ENCODE results near the gene RNASE8. TPM values are rescaled to one million over a fixed set of nuclear protein-coding genes. Genes with fewer than 3 reads are reported as not detected.

The RNASE8 gene
- total RNA-seq, 1 experiment from 2014 or later, result not detected

DNA sequence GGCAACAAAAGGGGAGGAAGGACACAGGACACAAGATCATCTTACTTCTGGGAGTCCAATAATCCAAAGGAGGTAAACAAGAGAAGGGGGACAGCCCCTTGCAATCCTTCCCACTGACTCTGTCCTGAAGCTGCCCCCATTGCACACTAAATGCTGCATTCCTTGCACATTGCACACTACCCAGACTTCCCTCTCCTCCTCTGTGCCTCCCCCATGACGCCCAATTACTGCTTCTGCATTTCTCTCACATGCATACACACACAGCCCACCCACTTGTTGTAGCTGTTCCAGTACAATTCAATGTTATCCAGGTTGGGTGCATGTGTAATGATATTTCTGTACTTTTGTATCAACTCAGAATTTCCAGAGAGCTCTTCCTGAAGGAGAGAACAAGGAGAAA lies 38.3 kb upstream of the RNASE8 start:
- TF ChIP-seq, protein P1, sequence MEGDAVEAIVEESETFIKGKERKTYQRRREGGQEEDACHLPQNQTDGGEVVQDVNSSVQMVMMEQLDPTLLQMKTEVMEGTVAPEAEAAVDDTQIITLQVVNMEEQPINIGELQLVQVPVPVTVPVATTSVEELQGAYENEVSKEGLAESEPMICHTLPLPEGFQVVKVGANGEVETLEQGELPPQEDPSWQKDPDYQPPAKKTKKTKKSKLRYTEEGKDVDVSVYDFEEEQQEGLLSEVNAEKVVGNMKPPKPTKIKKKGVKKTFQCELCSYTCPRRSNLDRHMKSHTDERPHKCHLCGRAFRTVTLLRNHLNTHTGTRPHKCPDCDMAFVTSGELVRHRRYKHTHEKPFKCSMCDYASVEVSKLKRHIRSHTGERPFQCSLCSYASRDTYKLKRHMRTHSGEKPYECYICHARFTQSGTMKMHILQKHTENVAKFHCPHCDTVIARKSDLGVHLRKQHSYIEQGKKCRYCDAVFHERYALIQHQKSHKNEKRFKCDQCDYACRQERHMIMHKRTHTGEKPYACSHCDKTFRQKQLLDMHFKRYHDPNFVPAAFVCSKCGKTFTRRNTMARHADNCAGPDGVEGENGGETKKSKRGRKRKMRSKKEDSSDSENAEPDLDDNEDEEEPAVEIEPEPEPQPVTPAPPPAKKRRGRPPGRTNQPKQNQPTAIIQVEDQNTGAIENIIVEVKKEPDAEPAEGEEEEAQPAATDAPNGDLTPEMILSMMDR (IDR thresholded peaks at IDR 0.05; ENCODE audit: insufficient read depth in 1 of 2, low read depth in 1 of 2, low read length in 1 of 2, severe bottlenecking in 1 of 2, unreplicated experiment in 1 of 2), result no peak
- H3K27ac Mint-ChIP-seq (ENCODE audit: unreplicated experiment), result no peak overlapping the region
- Histone ChIP-seq H3K4me3 (ENCODE audit: low read depth, low read length) (no peak overlapping the region), H3K36me3 (ENCODE audit: control insufficient read depth, insufficient read depth, low read length) (no peaks in the 10 kb centered on the region), H3K9me3 (no peaks in the 10 kb centered on the region), H3K27me3 (replicated peaks; ENCODE audit: control insufficient read depth, insufficient read depth, low read length) (no peaks in the 10 kb centered on the region), H3K4me1 (peaks cover 6% of the 10 kb centered on the region; the same call in 1 of the 2 replicates)
- intact Hi-C loops (cut with micrococcal nuclease; ENCODE audit: unreplicated experiment), result loop anchor here (5.0 kb wide), 1 partner anchor 38 kb away; the partner anchor contains the start of gene RNASE8
- CTCF ChIA-PET, result no interaction called here
- H3K4me1 Mint-ChIP-seq (ENCODE audit: low read depth, unreplicated experiment), result peaks cover 18% of the 10 kb centered on the region
- no peak overlapping the region for H3K4me3 Mint-ChIP-seq (ENCODE audit: unreplicated experiment)
- DNase-seq, result no peak
- BruUV-seq (replicated peaks), result no TSS peak
- no peaks in the 10 kb centered on the region for H3K27me3 Mint-ChIP-seq (ENCODE audit: insufficient read depth, unreplicated experiment)
- POLR2A ChIA-PET, result no interaction called here
- no peaks in the 10 kb centered on the region for H3K9me3 Mint-ChIP-seq (ENCODE audit: unreplicated experiment)
- H3K36me3 Mint-ChIP-seq (ENCODE audit: insufficient read depth, unreplicated experiment), result peaks cover 7% of the 10 kb centered on the region

DNA sequence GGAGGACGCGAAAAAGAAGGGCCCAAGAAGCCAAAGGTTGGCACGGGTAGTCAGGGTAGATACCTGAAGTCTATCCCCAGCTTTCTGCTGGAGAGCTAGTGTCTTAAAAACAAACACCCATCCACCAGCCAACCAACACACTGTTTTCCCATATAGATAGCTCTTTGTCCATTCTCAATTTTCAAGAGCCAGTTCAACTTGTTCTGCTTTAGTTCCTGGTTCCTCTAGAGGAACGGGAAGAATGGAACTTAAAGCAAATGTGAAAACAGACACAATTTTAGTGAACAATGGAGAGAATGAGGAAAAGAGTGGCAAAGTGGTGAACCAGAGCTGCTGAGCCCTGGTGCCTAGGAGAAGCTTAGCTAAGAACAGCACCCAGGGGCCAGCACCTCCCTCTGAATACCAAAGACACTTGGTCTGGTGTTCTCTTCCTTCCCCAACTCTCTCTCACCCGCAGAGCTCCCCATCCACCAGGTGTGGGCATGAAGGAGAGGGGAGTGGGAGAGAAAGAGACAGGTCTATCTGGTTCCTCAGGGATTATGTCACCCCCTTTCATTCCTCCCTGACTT lies 36.6 kb upstream of the RNASE8 start:
- no peak overlapping the region for H3K27ac Mint-ChIP-seq (ENCODE audit: unreplicated experiment)
- no peaks in the 10 kb centered on the region for H3K27me3 Mint-ChIP-seq (ENCODE audit: insufficient read depth, unreplicated experiment)
- intact Hi-C loops (cut with micrococcal nuclease; ENCODE audit: unreplicated experiment), result no loop called here
- Histone ChIP-seq H3K9me3 (no peaks in the 10 kb centered on the region), H3K27me3 (replicated peaks; ENCODE audit: control insufficient read depth, insufficient read depth, low read length) (no peaks in the 10 kb centered on the region), H3K36me3 (ENCODE audit: control insufficient read depth, insufficient read depth, low read length) (no peaks in the 10 kb centered on the region), H3K4me3 (ENCODE audit: low read depth, low read length) (no peak overlapping the region), H3K4me1 (peaks cover 9% of the 10 kb centered on the region; the same call in 1 of the 2 replicates)
- CTCF ChIA-PET, result no interaction called here
- H3K36me3 Mint-ChIP-seq (ENCODE audit: insufficient read depth, unreplicated experiment), result peaks cover 7% of the 10 kb centered on the region
- H3K4me3 Mint-ChIP-seq (ENCODE audit: unreplicated experiment), result no peak overlapping the region
- TF ChIP-seq, protein P1 (IDR thresholded peaks at IDR 0.05; ENCODE audit: insufficient read depth in 1 of 2, low read depth in 1 of 2, low read length in 1 of 2, severe bottlenecking in 1 of 2, unreplicated experiment in 1 of 2), result no peak
- no TSS peak for BruUV-seq (replicated peaks)
- H3K4me1 Mint-ChIP-seq (ENCODE audit: low read depth, unreplicated experiment), result peaks cover 11% of the 10 kb centered on the region
- no peak for DNase-seq
- POLR2A ChIA-PET, result no interaction called here
- no peaks in the 10 kb centered on the region for H3K9me3 Mint-ChIP-seq (ENCODE audit: unreplicated experiment)

DNA sequence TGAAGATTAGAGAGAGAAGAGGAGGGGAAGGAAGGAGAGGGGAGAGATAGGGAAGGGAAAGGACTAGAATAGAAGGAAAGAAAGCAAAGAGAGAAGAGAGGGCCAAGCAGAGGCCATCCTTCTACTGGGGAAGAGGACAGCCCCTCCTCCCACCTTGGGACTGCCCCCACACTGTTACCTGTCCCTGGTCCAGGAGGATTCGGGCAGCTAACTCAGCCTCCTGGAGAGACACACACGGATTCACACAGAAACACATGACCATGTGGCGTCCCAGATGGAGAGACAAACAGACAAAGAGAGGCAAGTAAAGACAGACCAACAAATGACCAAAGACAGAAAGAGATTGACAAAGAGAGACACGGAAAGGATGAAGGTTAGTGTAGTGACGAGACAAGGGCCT lies 34.9 kb upstream of the RNASE8 start:
- intact Hi-C loops (cut with micrococcal nuclease; ENCODE audit: unreplicated experiment), result no loop called here
- H3K4me1 ChIP-seq, result peaks cover 15% of the 10 kb centered on the region
- H3K4me3 Mint-ChIP-seq (ENCODE audit: unreplicated experiment), result peak overlapping the region; percentile 28

More for the DNA sequence above, 34.9 kb upstream of the RNASE8 start:
- POLR2A ChIA-PET, result no interaction called here
- TF ChIP-seq, protein P1 (IDR thresholded peaks at IDR 0.05; ENCODE audit: insufficient read depth in 1 of 2, low read depth in 1 of 2, low read length in 1 of 2, severe bottlenecking in 1 of 2, unreplicated experiment in 1 of 2), result no peak
- H3K9me3 Mint-ChIP-seq (ENCODE audit: unreplicated experiment), result no peaks in the 10 kb centered on the region
- DNase-seq, result no peak
- peaks cover 1% of the 10 kb centered on the region for H3K36me3 Mint-ChIP-seq (ENCODE audit: insufficient read depth, unreplicated experiment)
- H3K36me3 ChIP-seq (ENCODE audit: control insufficient read depth, insufficient read depth, low read length), result no peaks in the 10 kb centered on the region
- no peaks in the 10 kb centered on the region for H3K27me3 ChIP-seq (replicated peaks; ENCODE audit: control insufficient read depth, insufficient read depth, low read length)
- H3K9me3 ChIP-seq, result no peaks in the 10 kb centered on the region
- H3K27ac Mint-ChIP-seq (ENCODE audit: unreplicated experiment), result no peak overlapping the region
- BruUV-seq (replicated peaks), result no TSS peak
- peaks cover 18% of the 10 kb centered on the region for H3K4me1 Mint-ChIP-seq (ENCODE audit: low read depth, unreplicated experiment)
- no peaks in the 10 kb centered on the region for H3K27me3 Mint-ChIP-seq (ENCODE audit: insufficient read depth, unreplicated experiment)
- H3K4me3 ChIP-seq (ENCODE audit: low read depth, low read length), result no peak overlapping the region
- CTCF ChIA-PET, result no interaction called here

Data from Caco-2 (cell line).